Activated naive CD4-positive, alpha-beta T cell treated with anti-CD3 and anti-CD28 coated beads for 36 hours (primary cell): Measurements from ENCODE around the gene LTB4R2. TPM values are rescaled to one million over a fixed set of nuclear protein-coding genes. Genes with fewer than 3 reads are reported as not detected.

Source experiments
- CTCF ChIA-PET: fragments of 350-600 bp; sonication (Branson Sonifier 250); formaldehyde crosslinking; loops from one replicate; lab custom pipeline; 2021; ENCODE audit warnings: antibody characterized with exemption; lab: Charles Lee
- DNase-seq: peaks from one replicate; pipeline ENCODE4 v3.0.0-alpha.2; 2020
- H3K27ac Mint-ChIP-seq: one replicate; pipeline ENCODE4 v1.8.0; 2021; ENCODE audit warnings: mild to moderate bottlenecking, mixed read lengths
- H3K27me3 Mint-ChIP-seq: one replicate; pipeline ENCODE4 v1.8.0; 2021; ENCODE audit warnings: low read depth, mixed read lengths
- H3K36me3 Mint-ChIP-seq: one replicate; pipeline ENCODE4 v1.8.0; 2021; ENCODE audit warnings: low read depth, mixed read lengths
- H3K4me1 Mint-ChIP-seq: one replicate; pipeline ENCODE4 v1.8.0; 2021; ENCODE audit warnings: low read depth, mixed read lengths
- H3K4me3 Mint-ChIP-seq: one replicate; pipeline ENCODE4 v1.8.0; 2021; ENCODE audit warnings: mild to moderate bottlenecking, moderate library complexity, mixed read lengths
- H3K9me3 Mint-ChIP-seq: one replicate; pipeline ENCODE4 v1.8.0; 2021; ENCODE audit warnings: mixed read lengths
- intact Hi-C: fragments of 100-400 bp; cut with micrococcal nuclease; formaldehyde crosslinking; loops from one replicate; pipeline ENCODE4 v1.15.1; 2023
- total RNA-seq, 2 experiments: library from RNA; stranded (reverse); gene quantifications; one replicate each; pipeline ENCODE4 v1.2.3, GENCODE V29; 2021

LTB4R2 gene
- total RNA-seq, 2 experiments from 2014 or later, result 12.2 to 12.8 TPM

- H3K4me3 Mint-ChIP-seq, result no peak overlapping the region
- intact Hi-C loops, result loop anchor here (10.0 kb wide), 1 partner anchor 724 kb away; the partner anchor contains the start of genes THTPA and ZFHX2
Measured at GRCh38 chr14:24278424-24278823, 31.5 kb upstream of the LTB4R2 start.

GRCh38 chr14:24279301-24280186, 30.4 kb upstream of the LTB4R2 start:
- peak overlapping the region; percentile 20 for H3K4me3 Mint-ChIP-seq
- intact Hi-C loops, result loop anchor here (1.0 to 10.0 kb wide), 5 partner anchors 10 to 725 kb away; partner anchors contain the start of genes THTPA, TM9SF1 and ZFHX2
- peaks cover 3% of the 10 kb centered on the region for H3K36me3 Mint-ChIP-seq
- peak overlapping the region; percentile 80 for H3K27ac Mint-ChIP-seq
- H3K4me1 Mint-ChIP-seq, result peaks cover 52% of the 10 kb centered on the region
- CTCF ChIA-PET, result interaction anchor here (0.6 to 10.8 kb wide), 12 partner anchors 9 to 157 kb away, joined by 3 to 154 read pairs (median 6); partner anchors contain the start of genes CIDEB, DHRS1, LTB4R and NOP9
- H3K9me3 Mint-ChIP-seq, result no peaks in the 10 kb centered on the region
- no peaks in the 10 kb centered on the region for H3K27me3 Mint-ChIP-seq
- DNase-seq, result peak; percentile 90

More at GRCh38 chr14:24278424-24278823, 31.5 kb upstream of the LTB4R2 start:
- Mint-ChIP-seq H3K36me3 (peaks cover 3% of the 10 kb centered on the region), H3K27ac (peak overlapping the region; percentile 80), H3K27me3 (no peaks in the 10 kb centered on the region), H3K4me1 (peaks cover 62% of the 10 kb centered on the region), H3K9me3 (no peaks in the 10 kb centered on the region)
- CTCF ChIA-PET, result interaction anchor here (3.4 to 10.8 kb wide), 4 partner anchors 13 to 35 kb away, joined by 31 to 154 read pairs (median 40); partner anchors contain the start of genes CIDEB, DHRS1, NOP9 and TINF2
- no peak for DNase-seq

- DNase-seq, result no peak
- intact Hi-C loops, result no loop called here
- Mint-ChIP-seq H3K4me3 (no peak overlapping the region), H3K36me3 (peaks cover 3% of the 10 kb centered on the region), H3K27ac (peak overlapping the region; percentile 47), H3K4me1 (peaks cover 44% of the 10 kb centered on the region), H3K27me3 (no peaks in the 10 kb centered on the region), H3K9me3 (no peaks in the 10 kb centered on the region)
- CTCF ChIA-PET, result interaction anchor here (1.1 to 10.8 kb wide), 10 partner anchors 9 to 156 kb away, joined by 3 to 154 read pairs (median 8); partner anchors contain the start of genes CIDEB, DHRS1, NOP9 and TINF2
Measured at GRCh38 chr14:24280797-24281460, 29.0 kb upstream of the LTB4R2 start.

- H3K27ac Mint-ChIP-seq, result no peak overlapping the region
- peaks cover 42% of the 10 kb centered on the region for H3K4me1 Mint-ChIP-seq
- CTCF ChIA-PET, result interaction anchor here (1.2 to 10.8 kb wide), 7 partner anchors 9 to 39 kb away, joined by 3 to 154 read pairs (median 31); partner anchors contain the start of genes CIDEB, DHRS1, NOP9 and RABGGTA
Measured at GRCh38 chr14:24281636-24282035, 28.3 kb upstream of the LTB4R2 start.

DNA sequence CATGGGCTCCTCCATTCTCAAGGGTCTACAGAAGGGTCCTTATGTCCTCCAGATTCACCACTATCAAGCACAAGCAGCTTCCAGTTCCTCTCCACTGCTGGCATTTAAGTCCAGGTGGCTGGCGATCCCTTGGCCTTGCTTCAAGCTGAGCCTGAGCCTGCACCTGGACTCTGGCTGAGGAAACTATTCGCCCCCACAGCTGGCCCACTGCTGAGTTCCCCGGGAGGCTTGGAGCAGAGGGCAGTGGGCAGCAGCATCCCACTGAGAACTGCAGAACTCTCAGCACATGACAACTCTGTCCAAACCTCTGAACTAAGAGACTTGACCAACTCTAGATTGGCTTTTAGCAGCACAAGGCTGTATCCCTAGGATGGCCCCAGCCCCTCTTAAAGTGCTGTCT, 27.2 kb upstream of the LTB4R2 start:
- Mint-ChIP-seq H3K36me3 (peaks cover 3% of the 10 kb centered on the region), H3K4me1 (peaks cover 33% of the 10 kb centered on the region), H3K4me3 (no peak overlapping the region), H3K9me3 (no peaks in the 10 kb centered on the region), H3K27me3 (no peaks in the 10 kb centered on the region), H3K27ac (no peak overlapping the region)
- CTCF ChIA-PET, result interaction anchor here (1.6 to 10.8 kb wide), 6 partner anchors 9 to 40 kb away, joined by 4 to 154 read pairs (median 24); partner anchors contain the start of genes CIDEB, DHRS1, NOP9 and RABGGTA
- no peak for DNase-seq
- intact Hi-C loops, result no loop called here

More at GRCh38 chr14:24281636-24282035, 28.3 kb upstream of the LTB4R2 start:
- intact Hi-C loops, result no loop called here
- peaks cover 3% of the 10 kb centered on the region for H3K36me3 Mint-ChIP-seq
- DNase-seq, result no peak
- no peak overlapping the region for H3K4me3 Mint-ChIP-seq
- H3K27me3 Mint-ChIP-seq, result no peaks in the 10 kb centered on the region
- H3K9me3 Mint-ChIP-seq, result no peaks in the 10 kb centered on the region

DNA sequence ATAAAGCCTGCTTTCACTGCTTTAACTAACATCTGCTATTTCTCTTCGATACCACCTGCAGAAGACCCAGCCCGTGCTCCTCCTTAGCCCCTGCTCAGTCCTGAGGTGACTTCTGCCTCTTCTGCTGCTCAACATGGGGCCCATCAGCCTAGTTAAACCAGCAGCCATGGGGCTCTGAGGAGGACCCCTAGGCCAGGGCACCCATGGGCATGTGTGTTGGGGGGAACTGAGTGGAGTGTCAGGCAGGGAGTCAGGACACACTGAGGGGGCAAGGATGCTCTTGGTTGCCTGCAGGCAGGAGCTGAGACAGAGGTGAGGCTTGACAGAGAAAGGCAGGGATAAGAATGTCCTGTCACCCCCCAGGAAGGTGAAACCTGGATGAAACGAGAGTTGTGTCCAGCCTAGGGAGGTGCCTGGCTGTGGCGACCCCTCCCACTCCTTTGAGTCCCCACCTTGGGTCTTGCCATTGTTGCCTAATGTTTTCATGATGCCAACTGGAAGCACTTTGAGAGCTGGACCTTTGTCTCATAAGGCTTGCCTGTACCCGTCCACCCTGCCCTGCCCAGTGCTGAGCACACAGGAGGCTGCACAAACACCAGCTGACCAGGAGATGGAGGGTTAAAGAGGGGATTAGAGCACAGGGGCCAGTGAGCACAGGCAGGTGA, 26.0 kb upstream of the LTB4R2 start:
- CTCF ChIA-PET, result interaction anchor here (1.4 to 10.8 kb wide), 6 partner anchors 10 to 41 kb away, joined by 6 to 154 read pairs (median 24); partner anchors contain the start of genes CIDEB, DHRS1, NOP9 and TINF2

GRCh38 chr14:24284501-24285035, 25.4 kb upstream of the LTB4R2 start:
- no peaks in the 10 kb centered on the region for H3K27me3 Mint-ChIP-seq
- intact Hi-C loops, result no loop called here
- H3K9me3 Mint-ChIP-seq, result no peaks in the 10 kb centered on the region
- H3K27ac Mint-ChIP-seq, result no peak overlapping the region
- CTCF ChIA-PET, result interaction anchor here (1.4 to 7.9 kb wide), 3 partner anchors 10 to 23 kb away, joined by 6 to 39 read pairs (median 9); partner anchors contain the start of gene CIDEB
- peaks cover 1% of the 10 kb centered on the region for H3K36me3 Mint-ChIP-seq
- no peak overlapping the region for H3K4me3 Mint-ChIP-seq
- peaks cover 25% of the 10 kb centered on the region for H3K4me1 Mint-ChIP-seq
- no peak for DNase-seq

More for the DNA sequence above, 26.0 kb upstream of the LTB4R2 start:
- Mint-ChIP-seq H3K36me3 (peaks cover 1% of the 10 kb centered on the region), H3K4me1 (peaks cover 26% of the 10 kb centered on the region), H3K9me3 (no peaks in the 10 kb centered on the region), H3K4me3 (no peak overlapping the region), H3K27me3 (no peaks in the 10 kb centered on the region), H3K27ac (no peak overlapping the region)
- intact Hi-C loops, result no loop called here
- no peak for DNase-seq

DNA sequence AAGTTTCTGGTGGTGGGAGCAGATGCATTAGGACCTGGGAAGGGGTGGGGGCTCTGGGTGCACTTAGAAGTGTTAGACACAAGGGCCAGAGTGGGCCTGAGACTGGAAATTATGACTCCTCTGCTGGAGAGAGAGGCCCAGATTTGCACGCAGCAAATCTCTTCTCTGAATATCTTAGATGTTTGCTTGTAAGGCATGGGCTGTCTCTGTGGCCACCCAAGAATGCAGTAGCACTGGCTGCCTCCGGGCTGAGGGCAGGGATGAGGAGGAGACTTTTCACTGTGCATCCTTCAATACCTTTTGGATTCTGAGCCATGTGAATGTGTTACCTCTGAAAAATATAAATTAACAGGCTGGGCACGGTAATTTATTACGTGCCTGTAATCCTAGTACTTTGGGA, 24.6 kb upstream of the LTB4R2 start:
- H3K27me3 Mint-ChIP-seq, result no peaks in the 10 kb centered on the region
- peaks cover 25% of the 10 kb centered on the region for H3K4me1 Mint-ChIP-seq
- no peak overlapping the region for H3K27ac Mint-ChIP-seq
- H3K4me3 Mint-ChIP-seq, result no peak overlapping the region
- peaks cover 6% of the 10 kb centered on the region for H3K36me3 Mint-ChIP-seq
- intact Hi-C loops, result no loop called here
- no peak for DNase-seq
- CTCF ChIA-PET, result interaction anchor here (1.4 kb wide), 1 partner anchor 12 kb away, joined by 6 read pairs; no protein-coding TSS in a partner anchor
- no peaks in the 10 kb centered on the region for H3K9me3 Mint-ChIP-seq

GRCh38 chr14:24286996-24287395, 22.9 kb upstream of the LTB4R2 start:
- H3K27ac Mint-ChIP-seq, result no peak overlapping the region

DNA sequence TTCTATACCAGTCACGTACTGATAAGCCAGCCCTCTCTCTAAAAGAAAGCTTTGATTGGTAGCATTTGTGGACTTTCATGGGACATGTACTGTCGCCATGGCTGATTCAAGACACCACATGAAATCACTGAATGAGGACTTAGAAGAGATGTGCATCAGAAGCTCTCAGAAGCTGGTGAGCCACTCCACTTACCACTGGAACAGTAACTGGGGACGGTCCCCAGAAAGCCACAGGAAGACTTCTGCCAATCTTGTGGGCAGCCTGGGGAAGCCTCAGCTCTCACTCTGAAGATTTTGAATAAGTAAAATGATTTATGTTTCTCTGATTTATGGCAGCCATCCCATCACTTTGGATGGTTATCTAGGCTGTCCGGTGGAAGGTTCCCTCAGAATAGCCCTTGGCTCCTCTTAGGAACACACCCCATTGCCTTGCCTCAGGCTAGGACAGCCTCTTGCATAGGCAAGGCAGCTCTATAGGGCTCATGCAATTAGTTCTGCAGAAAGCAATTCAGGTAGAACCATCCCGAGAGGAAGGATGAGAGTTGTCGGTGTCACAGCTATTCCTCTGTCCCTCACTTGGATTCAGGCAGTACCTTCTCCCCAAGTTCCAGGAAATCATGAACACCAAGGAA, 20.2 kb upstream of the LTB4R2 start:
- Mint-ChIP-seq H3K36me3 (peaks cover 19% of the 10 kb centered on the region), H3K4me3 (no peak overlapping the region), H3K27me3 (no peaks in the 10 kb centered on the region), H3K4me1 (peaks cover 25% of the 10 kb centered on the region), H3K27ac (peak overlapping the region; percentile 75), H3K9me3 (no peaks in the 10 kb centered on the region)
- CTCF ChIA-PET, result interaction anchor here (0.9 to 5.4 kb wide), 9 partner anchors 8 to 142 kb away, joined by 3 to 49 read pairs (median 12); partner anchors contain the start of genes CIDEB, LTB4R, LTB4R2 and RABGGTA
- DNase-seq, result peak; percentile 93
- intact Hi-C loops, result loop anchor here (1.0 to 2.0 kb wide), 4 partner anchors 10 to 175 kb away; partner anchors contain the start of genes DCAF11, NRL and TINF2

More at GRCh38 chr14:24286996-24287395, 22.9 kb upstream of the LTB4R2 start:
- no peak overlapping the region for H3K4me3 Mint-ChIP-seq
- H3K36me3 Mint-ChIP-seq, result peaks cover 16% of the 10 kb centered on the region
- no peaks in the 10 kb centered on the region for H3K9me3 Mint-ChIP-seq
- DNase-seq, result no peak
- CTCF ChIA-PET, result interaction anchor here (0.7 to 1.5 kb wide), 4 partner anchors 10 to 22 kb away, joined by 3 to 4 read pairs (median 4); no protein-coding TSS in a partner anchor
- intact Hi-C loops, result no loop called here
- H3K27me3 Mint-ChIP-seq, result no peaks in the 10 kb centered on the region
- H3K4me1 Mint-ChIP-seq, result peaks cover 25% of the 10 kb centered on the region
